Right cardiac atrium (tissue), 5 donors: ENCODE measurements around the gene SORCS2. TPM values are rescaled to one million over a fixed set of nuclear protein-coding genes. Genes with fewer than 3 reads are reported as not detected.
A peak's percentile ranks its signal among the peaks of the same experiment; 100 is the strongest.

ENCODE experiments used
- ATAC-seq, 2 donors: fragments of 200-7000 bp; cut with Tn5 transposase; one replicate each; pipeline versions ENCODE4 v1.8.0 to v1.9.1; 2020; ENCODE audit warnings: moderate library complexity in 2 of 2, mild to moderate bottlenecking in 1 of 2
- DNase-seq, 3 donors: peaks; one replicate each; pipeline ENCODE4 v3.0.0-alpha.2; 2020
- H3K27ac ChIP-seq: one replicate; pipeline ENCODE4 v1.5.1; 2013; ENCODE audit warnings: mild to moderate bottlenecking, low read length, control low read depth, moderate library complexity
- H3K27me3 ChIP-seq: one replicate; pipeline ENCODE4 v1.6.1; 2013; ENCODE audit not compliant: control insufficient read depth, insufficient read depth
- H3K4me1 ChIP-seq: one replicate; pipeline ENCODE4 v1.6.1; 2013; ENCODE audit warnings: low read length; ENCODE audit not compliant: control insufficient read depth, insufficient read depth
- H3K4me3 ChIP-seq: one replicate; pipeline ENCODE4 v1.5.1; 2013; ENCODE audit warnings: low read length, control low read depth
- H3K9me3 ChIP-seq: one replicate; pipeline ENCODE4 v1.6.1; 2013; ENCODE audit warnings: low read length; ENCODE audit not compliant: control insufficient read depth
- WGBS: extraction: QIAGEN DNeasy Blood & Tissue Kit; methylation state at CpG from one replicate; pipeline ENCODE4 v1.1.7; 2013; 5-methylcytosine and 5-hydroxymethylcytosine counted together
- intact Hi-C, 4 donors: fragments of 100-400 bp; cut with DNase I; formaldehyde crosslinking; loops; one replicate each; pipeline versions ENCODE4 v1.11.0 to v1.14.0; 2022 to 2023
- polyA plus RNA-seq: library from polyadenylated mRNA; stranded (reverse); fragments of 200-250 nt; gene quantifications from one replicate; pipeline ENCODE4 v1.2.3, GENCODE V29; 2013
- total RNA-seq, 4 donors: library from RNA; stranded (reverse); fragmentation: NEBNext Ultra II Directional; extraction: Animal tissue kit (Norgen Biotek cat#: 25700); gene quantifications; one replicate each; pipeline ENCODE4 v1.2.1, GENCODE V29; 2021
- donor health status: healthy with polysubstance abuse.
- donor health status: DM: no; HTN: yes; CAD: no.
- donor health status: DM: no; HTN: no; CAD: no.
- donor health status: DM: no; HTN: yes; CAD: no; lungs with severe emphysema.
- donor health status: DM: yes; HTN: yes; CAD: no.

SORCS2 gene
- total and polyA plus RNA-seq, 5 donors, result 2.1 to 7.3 (median 2.7) TPM

DNA sequence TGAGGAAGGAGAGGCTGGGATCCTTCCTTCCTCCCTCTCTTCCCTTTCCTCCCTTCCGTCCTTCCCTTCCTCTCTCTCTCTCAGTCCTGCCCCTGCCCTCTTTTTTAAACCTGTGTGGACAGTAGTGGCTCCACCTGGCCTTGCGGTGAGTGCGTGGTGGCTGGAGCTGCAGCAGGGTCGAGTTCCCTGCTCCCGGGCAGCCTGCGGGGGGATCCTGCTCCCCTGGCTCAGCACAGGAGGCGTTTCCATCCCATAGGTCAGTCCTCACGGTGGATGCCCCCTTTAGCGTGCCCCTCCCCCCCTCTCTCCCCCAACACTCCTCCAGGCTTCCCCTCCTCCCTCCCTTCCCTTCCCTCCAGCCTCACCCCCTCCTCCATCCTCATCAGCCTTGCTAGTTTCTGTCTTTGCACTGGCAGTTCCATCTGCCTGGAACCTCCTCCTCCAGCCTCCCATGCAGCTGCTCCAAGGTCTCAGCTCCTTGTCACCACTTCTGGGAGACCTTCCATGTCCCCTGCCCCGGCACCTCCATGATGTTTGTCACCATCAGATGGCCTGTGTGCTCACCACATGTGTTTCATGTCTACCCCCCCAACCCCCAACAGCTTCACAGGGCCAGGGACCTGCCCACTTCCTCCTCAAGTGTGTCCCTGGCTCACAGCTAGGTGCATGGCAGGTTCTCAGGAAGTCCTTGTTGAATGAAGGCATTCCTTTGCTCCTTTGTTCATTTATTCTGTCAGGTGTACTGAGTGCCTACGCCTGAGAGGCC is 174.0 kb downstream of the SORCS2 start:
- intact Hi-C loops, result no loop called here
- no peak overlapping the region for H3K27ac ChIP-seq
- WGBS, result 38% methylated on average over 11 of the region's 11 CpGs

GRCh38 chr4:7366954-7367353 is 174.6 kb downstream of the SORCS2 start:
- H3K4me1 ChIP-seq, result no peaks in the 10 kb centered on the region
- ATAC-seq (no peak), DNase-seq (peak in 1 of 3 donors; percentile 7)
- H3K27me3 ChIP-seq, result no peaks in the 10 kb centered on the region
- no peak overlapping the region for H3K4me3 ChIP-seq
- intact Hi-C loops, result no loop called here
- H3K27ac ChIP-seq, result no peak overlapping the region
- no peaks in the 10 kb centered on the region for H3K9me3 ChIP-seq
- 87% methylated on average over 7 of the region's 7 CpGs for WGBS

More for the DNA sequence above, 174.0 kb downstream of the SORCS2 start:
- peak in 1 of 2 donors; percentile 7 for ATAC-seq
- no peaks in the 10 kb centered on the region for H3K27me3 ChIP-seq
- H3K9me3 ChIP-seq, result no peaks in the 10 kb centered on the region
- peaks cover under 1% of the 10 kb centered on the region for H3K4me1 ChIP-seq
- no peak overlapping the region for H3K4me3 ChIP-seq
- DNase-seq, result peak in 1 of 3 donors; percentile 15

GRCh38 chr4:7367406-7367805 is 175.1 kb downstream of the SORCS2 start:
- 80% methylated on average over 13 of the region's 13 CpGs for WGBS
- Histone ChIP-seq H3K27ac (no peak overlapping the region), H3K27me3 (no peaks in the 10 kb centered on the region), H3K9me3 (no peaks in the 10 kb centered on the region), H3K4me1 (no peaks in the 10 kb centered on the region), H3K4me3 (no peak overlapping the region)
- DNase-seq (peak in 1 of 3 donors; percentile 23), ATAC-seq (no peak)
- intact Hi-C loops, result no loop called here

- peak in 1 of 3 donors; percentile 25 for DNase-seq
- H3K4me1 ChIP-seq, result no peaks in the 10 kb centered on the region
- H3K9me3 ChIP-seq, result no peaks in the 10 kb centered on the region
- no peak overlapping the region for H3K27ac ChIP-seq
- no peaks in the 10 kb centered on the region for H3K27me3 ChIP-seq
- intact Hi-C loops, result no loop called here
- ATAC-seq, result no peak
- H3K4me3 ChIP-seq, result no peak overlapping the region
- 74% methylated on average over 8 of the region's 8 CpGs for WGBS
Observed at GRCh38 chr4:7367864-7368277, 175.5 kb downstream of the SORCS2 start.

- H3K4me1 ChIP-seq, result no peaks in the 10 kb centered on the region
- peak in 1 of 3 donors; percentile 21 for DNase-seq
- 88% methylated on average over 7 of the region's 7 CpGs for WGBS
- no peak overlapping the region for H3K4me3 ChIP-seq
- no peak for ATAC-seq
- H3K9me3 ChIP-seq, result no peaks in the 10 kb centered on the region
- no peak overlapping the region for H3K27ac ChIP-seq
- no peaks in the 10 kb centered on the region for H3K27me3 ChIP-seq
- intact Hi-C loops, result no loop called here
Observed at GRCh38 chr4:7368296-7368695, 176.0 kb downstream of the SORCS2 start.

- intact Hi-C loops, result no loop called here
- Histone ChIP-seq H3K4me3 (no peak overlapping the region), H3K27me3 (no peaks in the 10 kb centered on the region), H3K27ac (no peak overlapping the region), H3K4me1 (no peaks in the 10 kb centered on the region), H3K9me3 (no peaks in the 10 kb centered on the region)
- WGBS, result 77% methylated on average over 13 of the region's 13 CpGs
- DNase-seq (peak in 1 of 3 donors; percentile 42), ATAC-seq (no peak)
Observed at GRCh38 chr4:7369511-7369910, 177.2 kb downstream of the SORCS2 start.

DNA sequence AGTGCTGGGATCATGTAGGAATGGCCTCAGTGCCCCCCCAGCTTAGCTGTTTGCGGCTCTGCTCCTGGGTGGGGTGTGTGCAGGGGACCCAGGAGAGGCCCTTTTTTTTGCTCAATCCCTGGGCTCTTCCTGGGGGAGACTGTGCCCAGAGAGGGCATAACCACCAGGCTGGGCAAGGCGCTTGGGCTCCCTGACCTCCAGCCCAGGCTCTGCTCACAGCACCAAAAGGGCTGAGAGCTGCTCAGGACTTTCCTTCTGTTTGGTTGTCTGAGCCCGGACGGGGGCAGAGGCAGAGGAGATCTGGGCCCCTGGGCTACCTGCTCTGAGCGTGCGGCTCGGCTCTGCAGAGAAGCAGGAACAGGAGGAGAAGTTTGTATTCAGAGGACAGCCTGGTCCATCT is 177.7 kb downstream of the SORCS2 start:
- DNase-seq (peak in 1 of 3 donors; percentile 19), ATAC-seq (no peak)
- intact Hi-C loops, result no loop called here
- Histone ChIP-seq H3K27ac (no peak overlapping the region), H3K9me3 (no peaks in the 10 kb centered on the region), H3K4me1 (no peaks in the 10 kb centered on the region), H3K4me3 (no peak overlapping the region), H3K27me3 (no peaks in the 10 kb centered on the region)
- 83% methylated on average over 7 of the region's 7 CpGs for WGBS

GRCh38 chr4:7371210-7371941 is 179.0 kb downstream of the SORCS2 start:
- Histone ChIP-seq H3K27ac (no peak overlapping the region), H3K4me3 (no peak overlapping the region), H3K9me3 (no peaks in the 10 kb centered on the region), H3K27me3 (no peaks in the 10 kb centered on the region), H3K4me1 (no peaks in the 10 kb centered on the region)
- intact Hi-C loops, result no loop called here
- no peak for ATAC-seq
- WGBS, result 79% methylated on average over 31 of the region's 31 CpGs
- DNase-seq, result peak in 1 of 3 donors; percentile 37

GRCh38 chr4:7372673-7373072 is 180.3 kb downstream of the SORCS2 start:
- 81% methylated on average over 13 of the region's 13 CpGs for WGBS
- intact Hi-C loops, result no loop called here
- no peak overlapping the region for H3K4me3 ChIP-seq

DNA sequence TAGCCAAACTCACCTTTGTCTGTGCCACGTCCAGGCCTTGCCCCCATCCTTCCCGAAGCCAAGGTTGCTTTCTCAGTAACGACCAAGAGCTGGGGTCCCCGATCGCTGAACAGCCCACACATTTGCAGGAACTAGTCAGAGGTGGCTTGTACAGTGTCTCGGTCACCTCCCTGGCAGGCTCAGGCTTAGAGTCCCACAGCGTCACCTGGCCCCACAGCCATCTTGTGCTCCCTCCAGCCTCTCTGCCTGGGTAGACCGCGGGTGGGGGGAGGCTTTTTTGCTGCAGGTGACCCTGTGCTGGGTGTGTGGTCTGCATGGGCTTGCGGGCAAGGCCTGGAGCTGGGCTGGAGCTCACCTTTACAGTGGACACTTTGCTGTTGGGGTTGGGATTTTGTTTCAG is 182.2 kb downstream of the SORCS2 start:
- Histone ChIP-seq H3K27ac (no peak overlapping the region), H3K4me1 (no peaks in the 10 kb centered on the region), H3K9me3 (no peaks in the 10 kb centered on the region), H3K4me3 (no peak overlapping the region), H3K27me3 (no peaks in the 10 kb centered on the region)
- intact Hi-C loops, result no loop called here
- WGBS, result 88% methylated on average over 10 of the region's 10 CpGs
- peak in 1 of 3 donors; percentile 47 for DNase-seq
- ATAC-seq, result no peak

More at GRCh38 chr4:7372673-7373072, 180.3 kb downstream of the SORCS2 start:
- no peaks in the 10 kb centered on the region for H3K27me3 ChIP-seq
- no peaks in the 10 kb centered on the region for H3K9me3 ChIP-seq
- no peak for DNase-seq
- H3K27ac ChIP-seq, result no peak overlapping the region
- no peak for ATAC-seq
- no peaks in the 10 kb centered on the region for H3K4me1 ChIP-seq

DNA sequence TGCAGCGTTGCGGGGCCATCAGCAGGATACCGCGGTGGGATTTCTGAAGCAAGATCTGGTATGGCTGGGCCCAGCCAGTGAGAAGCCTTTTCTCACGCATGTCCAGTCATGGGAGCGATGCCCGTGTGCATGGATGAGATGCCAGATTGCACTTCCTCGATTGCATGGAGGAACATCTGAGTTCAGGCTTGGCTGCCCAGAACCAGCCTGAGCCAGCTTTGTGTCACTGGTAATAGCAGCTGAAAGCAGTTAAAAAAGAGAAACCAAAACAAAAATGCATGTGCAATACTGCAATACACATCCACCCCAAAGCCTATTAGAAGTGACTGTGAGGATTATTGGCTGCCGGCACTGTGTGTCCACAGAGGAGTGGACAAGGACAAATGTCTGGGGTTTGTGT is 183.1 kb downstream of the SORCS2 start:
- Histone ChIP-seq H3K4me3 (no peak overlapping the region), H3K9me3 (no peaks in the 10 kb centered on the region), H3K27me3 (no peaks in the 10 kb centered on the region), H3K27ac (no peak overlapping the region), H3K4me1 (no peaks in the 10 kb centered on the region)
- DNase-seq (peak in 1 of 3 donors; percentile 21), ATAC-seq (no peak)
- WGBS, result 78% methylated on average over 9 of the region's 9 CpGs
- intact Hi-C loops, result no loop called here
